Skeletal muscle satellite cell (primary cell): ENCODE data around the gene DCLK2.

ENCODE experiments used
- H3K27me3 ChIP-seq: 2 replicates; pipeline ENCODE4 v1.7.0; 2013; ENCODE audit warnings: low read length; ENCODE audit not compliant: control insufficient read depth, insufficient read depth
- H3K36me3 ChIP-seq: 2 replicates; pipeline ENCODE4 v1.7.0; 2013; ENCODE audit warnings: mild to moderate bottlenecking, control low read depth, low read length; ENCODE audit not compliant: insufficient read depth
- H3K4me1 ChIP-seq: 2 replicates; pipeline ENCODE4 v1.7.0; 2013; ENCODE audit warnings: low read length; ENCODE audit not compliant: control insufficient read depth, insufficient read depth
- H3K4me2 ChIP-seq: 2 replicates; pipeline ENCODE4 v1.7.0; 2013; ENCODE audit warnings: mild to moderate bottlenecking, low read length
- H3K4me3 ChIP-seq: 2 replicates; pipeline ENCODE4 v1.7.0; 2013; ENCODE audit warnings: low read length
- H3K9ac ChIP-seq: 2 replicates; pipeline ENCODE4 v1.7.0; 2013; ENCODE audit warnings: mild to moderate bottlenecking, low read depth, low read length, moderate library complexity
- H3K9me3 ChIP-seq: replicated peaks from 2 replicates; pipeline ENCODE4 v1.7.0; 2013; ENCODE audit warnings: mild to moderate bottlenecking, control low read depth, low read length

Gene DCLK2

GRCh38 chr4:150049682-150050081 lies 28.6 kb upstream of the DCLK2 start:
- Histone ChIP-seq H3K9me3 (no peaks in the 10 kb centered on the region), H3K9ac (no peak overlapping the region), H3K27me3 (no peaks in the 10 kb centered on the region), H3K4me3 (no peak overlapping the region), H3K36me3 (no peaks in the 10 kb centered on the region), H3K4me2 (no peak overlapping the region), H3K4me1 (no peaks in the 10 kb centered on the region)

- H3K27me3 ChIP-seq = no peaks in the 10 kb centered on the region
- no peaks in the 10 kb centered on the region for H3K36me3 ChIP-seq
- H3K9ac ChIP-seq = no peak overlapping the region
- H3K4me1 ChIP-seq = no peaks in the 10 kb centered on the region
- H3K4me2 ChIP-seq = no peak overlapping the region
- H3K4me3 ChIP-seq = no peak overlapping the region
- H3K9me3 ChIP-seq = no peaks in the 10 kb centered on the region
Measured at GRCh38 chr4:150050566-150050965, 27.7 kb upstream of the DCLK2 start.

DNA sequence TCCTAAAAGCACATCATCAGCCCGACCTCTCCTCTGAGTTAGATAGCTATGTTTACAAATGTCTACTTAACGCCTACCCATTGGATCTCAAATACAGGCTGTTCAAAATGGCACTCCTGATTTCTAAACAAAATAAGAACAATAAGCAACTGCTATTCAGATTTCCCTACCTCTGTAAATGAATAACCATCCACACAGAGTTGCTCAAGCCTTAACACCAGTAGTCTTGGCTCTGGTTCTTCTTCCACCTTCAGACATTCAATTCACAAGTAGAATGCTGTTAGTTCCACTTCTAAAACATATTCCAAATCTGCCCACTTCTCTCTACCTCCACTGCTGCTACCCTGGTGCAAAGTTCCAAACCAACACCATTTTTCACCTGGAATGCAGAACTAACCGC lies 27.1 kb upstream of the DCLK2 start:
- no peaks in the 10 kb centered on the region for H3K36me3 ChIP-seq
- no peaks in the 10 kb centered on the region for H3K27me3 ChIP-seq
- no peaks in the 10 kb centered on the region for H3K4me1 ChIP-seq
- no peaks in the 10 kb centered on the region for H3K9me3 ChIP-seq
- no peak overlapping the region for H3K4me2 ChIP-seq
- H3K4me3 ChIP-seq = no peak overlapping the region
- H3K9ac ChIP-seq = no peak overlapping the region

DNA sequence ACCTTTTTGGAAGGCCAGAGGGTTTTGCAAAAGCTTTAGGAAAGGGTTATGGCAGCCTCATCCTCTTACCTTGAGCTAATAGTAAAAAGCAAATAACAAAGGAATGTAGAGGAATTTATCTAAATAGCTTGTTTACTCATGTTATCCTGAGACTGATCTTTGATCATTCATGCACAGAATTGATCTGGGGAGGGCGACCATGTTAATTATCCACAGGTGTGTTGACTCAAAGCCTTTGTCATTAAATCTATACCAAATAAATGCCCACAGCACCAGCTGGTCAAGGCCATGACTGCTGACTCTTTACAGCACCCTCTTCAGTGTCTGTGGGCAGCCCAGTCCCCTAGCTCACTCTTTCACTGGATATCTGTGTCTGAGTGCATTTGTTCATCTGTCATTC lies 22.8 kb upstream of the DCLK2 start:
- Histone ChIP-seq H3K9me3 (no peaks in the 10 kb centered on the region), H3K4me1 (no peaks in the 10 kb centered on the region), H3K4me2 (no peak overlapping the region), H3K27me3 (no peaks in the 10 kb centered on the region), H3K4me3 (no peak overlapping the region), H3K9ac (no peak overlapping the region), H3K36me3 (no peaks in the 10 kb centered on the region)

GRCh38 chr4:150056569-150056968 lies 21.7 kb upstream of the DCLK2 start:
- Histone ChIP-seq H3K4me1 (no peaks in the 10 kb centered on the region), H3K4me3 (no peak overlapping the region), H3K27me3 (no peaks in the 10 kb centered on the region), H3K9me3 (no peaks in the 10 kb centered on the region), H3K9ac (no peak overlapping the region), H3K36me3 (no peaks in the 10 kb centered on the region), H3K4me2 (no peak overlapping the region)

DNA sequence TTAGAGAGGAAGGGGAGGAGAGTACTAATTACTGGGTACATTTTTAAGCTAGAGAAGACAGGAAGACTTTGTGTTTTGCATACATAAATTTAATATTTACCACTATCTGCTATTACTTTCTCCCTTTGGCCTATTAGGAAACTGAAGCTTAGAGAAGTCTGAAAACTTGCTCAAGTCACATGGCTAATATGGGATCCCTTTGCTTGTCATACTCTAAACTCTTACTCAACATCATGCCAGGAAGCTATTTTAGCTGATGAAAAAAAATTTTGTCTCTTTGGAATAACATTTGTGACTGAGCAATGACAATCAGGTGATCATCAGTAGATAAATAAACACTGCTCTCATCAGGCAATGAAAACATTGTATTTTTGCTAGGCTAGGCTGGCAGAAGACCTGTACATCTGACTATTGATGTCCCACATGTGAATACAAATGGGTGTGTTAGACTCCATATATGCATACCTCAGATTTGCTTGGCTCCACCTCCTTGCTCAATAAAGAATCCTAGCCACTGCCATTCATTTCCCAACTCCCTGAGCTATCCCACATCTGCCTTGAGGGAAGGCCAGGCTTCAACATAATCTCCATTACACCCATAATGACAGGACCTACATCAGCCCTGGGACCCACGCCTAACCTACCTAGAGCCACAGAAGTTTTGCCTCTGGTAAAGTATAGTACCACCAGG lies 17.0 kb upstream of the DCLK2 start:
- Histone ChIP-seq H3K4me2 (no peak overlapping the region), H3K9me3 (no peaks in the 10 kb centered on the region), H3K36me3 (no peaks in the 10 kb centered on the region), H3K27me3 (no peaks in the 10 kb centered on the region), H3K9ac (no peak overlapping the region), H3K4me3 (no peak overlapping the region), H3K4me1 (no peaks in the 10 kb centered on the region)

DNA sequence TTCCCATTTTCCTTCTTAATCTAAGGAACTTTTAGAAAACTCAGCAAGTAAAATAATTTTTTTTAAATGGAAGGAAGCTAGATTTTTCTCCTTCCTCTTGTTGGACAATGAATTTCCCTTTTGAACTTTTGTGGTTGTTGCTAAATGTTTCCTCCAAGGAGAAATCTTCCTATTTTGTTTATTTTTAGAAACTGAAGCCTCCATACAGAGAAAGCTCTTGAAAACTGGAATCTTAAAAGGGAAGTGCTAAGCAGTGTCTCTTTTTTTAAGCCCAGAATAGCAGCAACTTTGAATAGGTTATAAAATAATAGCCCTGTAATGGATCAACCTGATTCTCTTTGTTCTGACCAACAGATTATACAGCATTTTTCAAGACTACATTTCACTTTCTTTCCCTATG lies 15.1 kb upstream of the DCLK2 start:
- Histone ChIP-seq H3K9me3 (no peaks in the 10 kb centered on the region), H3K9ac (no peak overlapping the region)

GRCh38 chr4:150065740-150066139 lies 12.5 kb upstream of the DCLK2 start:
- no peaks in the 10 kb centered on the region for H3K27me3 ChIP-seq
- no peak overlapping the region for H3K9ac ChIP-seq
- H3K4me2 ChIP-seq = no peak overlapping the region
- no peak overlapping the region for H3K4me3 ChIP-seq
- H3K4me1 ChIP-seq = peaks cover 14% of the 10 kb centered on the region
- H3K9me3 ChIP-seq = no peaks in the 10 kb centered on the region
- no peaks in the 10 kb centered on the region for H3K36me3 ChIP-seq

More for the DNA sequence above, 15.1 kb upstream of the DCLK2 start:
- Histone ChIP-seq H3K4me3 (no peak overlapping the region), H3K4me2 (no peak overlapping the region), H3K36me3 (no peaks in the 10 kb centered on the region), H3K27me3 (no peaks in the 10 kb centered on the region), H3K4me1 (no peaks in the 10 kb centered on the region)

GRCh38 chr4:150067859-150068258 lies 10.4 kb upstream of the DCLK2 start:
- Histone ChIP-seq H3K4me2 (no peak overlapping the region), H3K27me3 (no peaks in the 10 kb centered on the region), H3K4me1 (peaks cover 22% of the 10 kb centered on the region), H3K4me3 (no peak overlapping the region), H3K9ac (no peak overlapping the region), H3K36me3 (no peaks in the 10 kb centered on the region), H3K9me3 (no peaks in the 10 kb centered on the region)

DNA sequence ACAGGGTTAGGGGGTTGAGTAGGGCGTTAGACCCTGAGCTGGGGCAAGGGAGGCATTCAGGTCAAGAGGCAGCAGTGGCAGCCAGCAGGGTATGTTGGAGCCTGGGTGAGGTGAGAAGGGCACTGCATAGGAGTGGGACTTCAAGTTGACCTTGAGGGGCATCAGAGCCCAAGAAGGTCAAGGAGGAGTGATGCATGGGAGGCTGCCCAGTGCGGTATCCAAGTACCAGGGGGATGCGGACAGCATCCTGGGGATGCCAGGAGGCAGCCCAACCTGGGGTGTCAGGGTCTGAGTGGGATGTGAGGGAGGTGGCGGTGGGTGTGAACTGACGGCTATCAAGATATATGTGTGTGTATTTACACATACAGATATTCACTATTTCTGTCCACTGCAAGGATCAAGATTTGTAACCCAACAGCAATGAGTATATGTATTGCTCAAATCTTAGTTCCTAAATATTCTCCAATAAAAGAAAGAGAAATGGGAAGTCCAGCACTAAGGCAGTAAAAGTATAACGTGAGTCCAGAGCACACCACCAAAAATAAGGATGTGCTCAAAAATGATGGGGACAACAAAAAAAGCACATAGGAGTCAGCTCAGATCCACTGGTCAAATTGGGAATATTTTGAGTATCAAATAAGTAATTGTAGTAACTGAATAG lies 9.8 kb upstream of the DCLK2 start:
- H3K36me3 ChIP-seq = no peaks in the 10 kb centered on the region
- no peaks in the 10 kb centered on the region for H3K9me3 ChIP-seq

GRCh38 chr4:150069353-150069752 lies 8.9 kb upstream of the DCLK2 start:
- Histone ChIP-seq H3K27me3 (no peaks in the 10 kb centered on the region), H3K36me3 (no peaks in the 10 kb centered on the region), H3K4me1 (peaks cover 30% of the 10 kb centered on the region), H3K4me2 (no peak overlapping the region), H3K4me3 (no peak overlapping the region), H3K9ac (no peak overlapping the region), H3K9me3 (no peaks in the 10 kb centered on the region)

More for the DNA sequence above, 9.8 kb upstream of the DCLK2 start:
- no peak overlapping the region for H3K9ac ChIP-seq
- H3K4me1 ChIP-seq = peaks cover 25% of the 10 kb centered on the region
- H3K4me2 ChIP-seq = no peak overlapping the region
- H3K4me3 ChIP-seq = no peak overlapping the region
- H3K27me3 ChIP-seq = no peaks in the 10 kb centered on the region
